Ovary (tissue), 3 donors: Measurements from ENCODE around the gene DYRK2.

Experiments used
- CTCF ChIP-seq, 3 donors: fragments of 450-650 bp in 2 of 3; fragments of 200-600 bp in 1 of 3; IDR thresholded peaks; one replicate each; pipeline versions ENCODE4 v1.5.1 to v1.8.0; 2016 to 2022; ENCODE audit warnings: antibody characterized with exemption in 3 of 3, mild to moderate bottlenecking in 1 of 3
- EP300 ChIP-seq: sonication (generic); formaldehyde crosslinking; IDR thresholded peaks from one replicate; pipeline ENCODE4 v1.6.1; 2017; ENCODE audit warnings: antibody characterized with exemption
- POLR2A ChIP-seq: fragments of 450-650 bp; IDR thresholded peaks from one replicate; pipeline ENCODE4 v1.6.1; 2017; ENCODE audit warnings: antibody characterized with exemption, mild to moderate bottlenecking, moderate library complexity
- donor health status: DM: no; HTN: no; CAD: no.

- TF ChIP-seq CTCF (IDR thresholded peaks at IDR 0.05) = no peak
- no peak for TF ChIP-seq EP300
- no peak for TF ChIP-seq POLR2A
Measured at GRCh38 chr12:67633024-67633610, 15.4 kb upstream of the DYRK2 start.
